Coronary artery (tissue), 2 donors: ENCODE data around the gene ADARB2.

Experiments used
- DNase-seq: peaks from one replicate; pipeline ENCODE4 v3.0.0-alpha.2; 2017; ENCODE audit warnings: low spot score
- H3K27ac ChIP-seq, 2 donors: fragments of 200-600 bp; sonication (generic); one replicate each; pipeline ENCODE4 v1.5.1; 2016 to 2019
- H3K4me3 ChIP-seq: fragments of 200-600 bp; sonication (generic); 2 replicates; pipeline ENCODE4 v1.5.1; 2016; ENCODE audit warnings: mild to moderate bottlenecking, moderate library complexity
- TF ChIP-seq, protein P1 (sequence below): fragments of 200-600 bp; sonication (generic); IDR thresholded peaks from one replicate; pipeline ENCODE4 v1.5.1; 2019; ENCODE audit warnings: antibody characterized with exemption

The ADARB2 gene

DNA sequence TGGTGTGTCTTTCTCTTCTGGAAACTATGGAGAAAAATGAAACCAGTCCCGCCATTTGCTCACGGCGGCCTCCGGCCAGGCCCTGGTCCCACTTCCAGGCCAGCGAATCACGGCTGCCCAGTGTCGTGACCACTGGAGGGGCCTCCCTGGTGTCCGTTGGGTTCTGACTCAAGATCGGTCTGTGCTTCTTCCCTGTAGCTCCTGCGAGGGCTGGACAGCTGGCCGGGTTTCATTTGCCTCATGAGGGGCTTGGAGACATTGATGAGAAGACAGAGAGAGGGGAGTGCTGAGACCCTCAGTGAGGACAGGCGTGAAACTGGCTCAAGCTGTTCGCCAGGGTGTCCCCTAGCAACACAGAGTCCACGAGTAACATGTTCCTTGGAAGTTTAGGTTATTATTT, 108.6 kb downstream of the ADARB2 start:
- TF ChIP-seq, protein P1, sequence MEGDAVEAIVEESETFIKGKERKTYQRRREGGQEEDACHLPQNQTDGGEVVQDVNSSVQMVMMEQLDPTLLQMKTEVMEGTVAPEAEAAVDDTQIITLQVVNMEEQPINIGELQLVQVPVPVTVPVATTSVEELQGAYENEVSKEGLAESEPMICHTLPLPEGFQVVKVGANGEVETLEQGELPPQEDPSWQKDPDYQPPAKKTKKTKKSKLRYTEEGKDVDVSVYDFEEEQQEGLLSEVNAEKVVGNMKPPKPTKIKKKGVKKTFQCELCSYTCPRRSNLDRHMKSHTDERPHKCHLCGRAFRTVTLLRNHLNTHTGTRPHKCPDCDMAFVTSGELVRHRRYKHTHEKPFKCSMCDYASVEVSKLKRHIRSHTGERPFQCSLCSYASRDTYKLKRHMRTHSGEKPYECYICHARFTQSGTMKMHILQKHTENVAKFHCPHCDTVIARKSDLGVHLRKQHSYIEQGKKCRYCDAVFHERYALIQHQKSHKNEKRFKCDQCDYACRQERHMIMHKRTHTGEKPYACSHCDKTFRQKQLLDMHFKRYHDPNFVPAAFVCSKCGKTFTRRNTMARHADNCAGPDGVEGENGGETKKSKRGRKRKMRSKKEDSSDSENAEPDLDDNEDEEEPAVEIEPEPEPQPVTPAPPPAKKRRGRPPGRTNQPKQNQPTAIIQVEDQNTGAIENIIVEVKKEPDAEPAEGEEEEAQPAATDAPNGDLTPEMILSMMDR = no peak
- Histone ChIP-seq H3K27ac (no peak overlapping the region), H3K4me3 (no peak overlapping the region)
- no peak for DNase-seq

DNA sequence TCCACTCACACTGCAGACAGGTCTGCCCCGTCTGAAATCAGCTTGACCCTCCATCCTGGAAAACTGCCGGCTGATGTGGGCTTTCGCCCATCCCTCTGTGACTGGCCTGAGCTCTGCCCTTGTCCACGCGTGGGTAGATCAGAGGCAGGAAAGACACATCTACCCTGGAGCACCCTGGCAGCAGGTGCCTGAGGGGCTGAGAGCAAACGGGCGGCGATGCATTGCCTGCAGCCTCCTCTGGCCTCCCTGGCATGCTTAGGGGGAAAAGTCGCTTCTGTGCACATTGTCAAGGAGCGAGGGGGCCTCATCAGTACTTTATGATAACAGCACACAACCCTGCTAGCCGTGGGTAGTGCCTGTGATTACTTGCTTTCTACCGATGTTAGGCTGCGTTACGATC, 109.4 kb downstream of the ADARB2 start:
- H3K4me3 ChIP-seq = no peak overlapping the region
- TF ChIP-seq, protein P1 = no peak
- no peak overlapping the region for H3K27ac ChIP-seq
- no peak for DNase-seq

DNA sequence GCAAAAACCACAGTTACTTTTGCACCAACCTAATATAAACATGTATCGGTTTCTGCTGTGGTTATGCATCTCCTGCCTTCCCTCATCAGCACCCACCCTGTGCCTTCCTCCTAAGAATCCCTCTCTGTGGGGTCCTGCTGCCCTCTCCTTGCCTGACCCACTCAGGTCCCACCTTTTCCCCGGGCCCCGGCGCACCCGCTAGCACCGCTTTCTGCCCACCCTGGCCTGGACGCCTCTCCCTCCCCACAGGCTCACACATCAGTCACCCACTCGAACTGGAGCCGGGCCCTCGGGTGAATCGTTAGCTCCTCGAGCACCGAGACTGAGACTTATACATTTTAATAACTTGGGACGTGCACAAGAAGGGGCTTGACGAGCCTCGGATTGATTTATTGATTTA, 110.5 kb downstream of the ADARB2 start:
- Histone ChIP-seq H3K4me3 (no peak overlapping the region), H3K27ac (no peak overlapping the region)
- TF ChIP-seq, protein P1 = no peak
- DNase-seq = no peak

DNA sequence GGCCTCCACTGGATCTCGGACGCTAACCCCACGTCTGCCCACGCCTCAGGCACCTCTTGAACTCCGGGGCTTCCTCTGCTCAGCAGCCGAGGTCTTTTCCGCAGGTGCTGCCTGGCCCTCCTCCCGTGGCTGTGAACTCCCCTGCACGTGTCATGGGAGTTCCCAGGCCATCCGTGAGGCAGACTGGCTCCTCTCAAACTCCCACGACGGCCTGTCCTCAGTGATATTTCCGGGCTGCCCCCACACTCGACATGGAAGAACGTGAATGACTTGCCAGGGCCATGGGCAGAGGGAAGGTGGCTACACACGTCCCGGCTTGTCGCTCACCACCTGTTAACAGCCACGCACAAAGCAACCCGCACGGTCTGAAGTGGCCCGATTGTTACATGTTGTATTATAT, 110.9 kb downstream of the ADARB2 start:
- H3K27ac ChIP-seq = no peak overlapping the region
- no peak for DNase-seq
- TF ChIP-seq, protein P1 = no peak
- H3K4me3 ChIP-seq = no peak overlapping the region

DNA sequence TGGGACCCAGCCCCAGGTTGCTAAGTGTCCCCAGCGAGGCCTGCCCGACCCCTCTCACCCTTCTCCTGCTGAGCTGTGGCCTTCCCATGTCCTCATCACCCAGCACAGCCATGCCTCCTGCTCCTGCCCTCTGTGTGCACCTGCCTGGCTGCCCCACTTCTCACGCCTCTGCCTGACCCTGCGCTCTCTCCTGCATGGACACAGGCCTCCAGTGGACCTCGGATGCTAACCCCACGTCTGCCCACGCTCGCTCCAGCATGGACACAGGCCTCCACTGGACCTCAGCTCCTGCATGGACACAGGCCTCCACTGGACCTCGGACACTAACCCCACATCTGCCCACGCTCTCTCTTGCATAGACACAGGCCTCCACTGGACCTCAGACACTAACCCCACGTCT, 111.6 kb downstream of the ADARB2 start:
- TF ChIP-seq, protein P1 = no peak
- no peak for DNase-seq
- Histone ChIP-seq H3K4me3 (no peak overlapping the region), H3K27ac (no peak overlapping the region)

DNA sequence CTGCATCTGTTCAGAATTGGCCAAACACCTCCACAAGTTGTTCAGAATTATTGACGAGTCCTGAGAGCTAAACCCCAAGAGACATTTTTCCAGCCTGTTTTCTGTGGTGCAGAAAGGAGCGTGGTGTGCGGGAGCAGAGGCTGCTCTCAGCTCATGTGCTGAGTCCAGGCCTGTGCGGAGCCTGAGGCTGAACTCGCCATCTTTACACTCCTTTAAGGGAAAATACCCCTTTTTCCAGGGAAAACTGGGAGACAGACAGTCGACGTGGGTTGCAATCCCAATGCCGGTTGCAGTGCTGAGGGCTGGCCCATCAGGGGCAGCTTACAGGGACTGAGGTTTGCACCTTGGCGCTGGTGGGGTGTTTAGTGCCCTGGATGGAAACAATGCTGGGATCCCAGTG, 112.2 kb downstream of the ADARB2 start:
- H3K27ac ChIP-seq = no peak overlapping the region
- TF ChIP-seq, protein P1 = no peak
- no peak for DNase-seq

DNA sequence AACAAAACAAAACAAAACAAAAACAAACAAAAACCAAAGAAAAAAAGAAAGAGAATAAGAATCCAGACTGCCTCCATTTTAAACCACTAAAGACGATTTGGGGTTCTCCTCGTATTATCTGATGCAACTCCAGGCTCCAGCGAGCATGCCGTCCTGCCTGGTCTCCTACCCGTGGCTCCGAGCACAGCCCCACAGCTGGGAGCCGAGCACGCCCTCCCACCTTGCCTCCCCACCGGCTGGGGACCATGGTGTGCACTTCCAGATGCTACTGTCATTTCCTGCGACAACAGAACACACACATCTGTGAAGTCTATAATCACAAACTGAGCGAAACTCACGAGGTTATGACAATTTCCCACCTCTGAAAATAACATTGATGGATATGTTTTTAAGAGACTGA, 113.1 kb downstream of the ADARB2 start:
- Histone ChIP-seq H3K27ac (no peak overlapping the region), H3K4me3 (no peak overlapping the region)
- no peak for DNase-seq
- TF ChIP-seq, protein P1 = no peak

More for the DNA sequence above, 112.2 kb downstream of the ADARB2 start:
- H3K4me3 ChIP-seq = no peak overlapping the region
